Measurements from ENCODE around the gene WAPL.

Gene WAPL

GRCh38 chr10:86540016-86540415 is 18.4 kb upstream of the WAPL start:
- TF ChIP-seq SIN3A (IDR thresholded peaks at IDR 0.05; ENCODE audit: borderline replicate concordance, insufficient read depth, low read length): no peak

- TF ChIP-seq REST (IDR thresholded peaks at IDR 0.05; ENCODE audit: insufficient read depth in 1 of 2, low read depth in 2 of 2, low read length in 2 of 2): no peak
- TF ChIP-seq FOXP2 (optimal IDR thresholded peaks at IDR 0.05; ENCODE audit: borderline replicate concordance, extremely low read depth, extremely low read length, insufficient read depth): no peak
Observed at GRCh38 chr10:86538547-86538946, 17.0 kb upstream of the WAPL start.

- no peak for TF ChIP-seq SIN3A (IDR thresholded peaks at IDR 0.05; ENCODE audit: borderline replicate concordance, insufficient read depth, low read length)
- TF ChIP-seq REST (IDR thresholded peaks at IDR 0.05; ENCODE audit: insufficient read depth in 1 of 2, low read depth in 2 of 2, low read length in 2 of 2): no peak
- TF ChIP-seq POLR2AphosphoS5 (IDR thresholded peaks at IDR 0.05; ENCODE audit: low read depth, low read length): no peak
- no peak for TF ChIP-seq FOXP2 (optimal IDR thresholded peaks at IDR 0.05; ENCODE audit: borderline replicate concordance, extremely low read depth, extremely low read length, insufficient read depth)
Observed at GRCh38 chr10:86536294-86536861, 14.8 kb upstream of the WAPL start.

- no peak for TF ChIP-seq REST (IDR thresholded peaks at IDR 0.05; ENCODE audit: insufficient read depth in 1 of 2, low read depth in 2 of 2, low read length in 2 of 2)
- TF ChIP-seq FOXP2 (optimal IDR thresholded peaks at IDR 0.05; ENCODE audit: borderline replicate concordance, extremely low read depth, extremely low read length, insufficient read depth): no peak
- TF ChIP-seq SIN3A (IDR thresholded peaks at IDR 0.05; ENCODE audit: borderline replicate concordance, insufficient read depth, low read length): no peak
- TF ChIP-seq TAF1 (IDR thresholded peaks at IDR 0.05; ENCODE audit: borderline replicate concordance, insufficient read depth, low read length): no peak
- no peak for TF ChIP-seq POLR2AphosphoS5 (IDR thresholded peaks at IDR 0.05; ENCODE audit: low read depth, low read length)
Observed at GRCh38 chr10:86535132-86535882, 13.7 kb upstream of the WAPL start.

GRCh38 chr10:86533328-86533727 is 11.7 kb upstream of the WAPL start:
- TF ChIP-seq SIN3A (IDR thresholded peaks at IDR 0.05; ENCODE audit: borderline replicate concordance, insufficient read depth, low read length): no peak
- no peak for TF ChIP-seq REST (IDR thresholded peaks at IDR 0.05; ENCODE audit: insufficient read depth in 1 of 2, low read depth in 2 of 2, low read length in 2 of 2)
